SK-N-SH (cell line): ENCODE data around the gene TFF1. TPM values are rescaled to one million over a fixed set of nuclear protein-coding genes. Genes with fewer than 3 reads are reported as not detected.

Experiments used
- CTCF ChIA-PET: fragments of 300-600, 350-600 bp; formaldehyde crosslinking; extraction: SDS; loops from one replicate; lab custom pipeline; 2021; lab: Yijun Ruan, JAX
- POLR2A ChIA-PET: fragments of 350-600 bp; sonication (Branson Sonifier 250); formaldehyde crosslinking; extraction: SDS; loops from one replicate; lab custom pipeline; 2020; ENCODE audit warnings: antibody characterized with exemption, inconsistent platforms; lab: Yijun Ruan, JAX
- DNase-seq: peaks from one replicate; pipeline ENCODE4 v3.0.0; 2012
- H2AFZ ChIP-seq: fragments of 200-600 bp; sonication (generic); 2 replicates; pipeline ENCODE4 v1.8.1; 2016; ENCODE audit warnings: antibody characterized with exemption, mild to moderate bottlenecking, low read depth
- H3F3A ChIP-seq: fragments of 200-600 bp; sonication (generic); replicated peaks from 2 replicates; pipeline ENCODE3; 2016; ENCODE audit warnings: antibody characterized with exemption, mild to moderate bottlenecking; ENCODE audit not compliant: insufficient read depth
- H3K27ac ChIP-seq, 2 experiments: fragments of 200-500 bp in 1 of 2; fragments of 200-600 bp in 1 of 2; sonication (Bioruptor generic) in 1 of 2; sonication (generic), shearing (Covaris generic) in 1 of 2; 2 replicates each; pipeline versions ENCODE4 v1.5.1 to v1.6.1; 2014 to 2016; ENCODE audit warnings: low read depth in 2 of 2, inconsistent platforms in 1 of 2, low read length in 1 of 2, mild to moderate bottlenecking in 1 of 2, mixed read lengths in 1 of 2
- H3K27me3 ChIP-seq: fragments of 200-600 bp; sonication (generic), shearing (Covaris generic); 2 replicates; pipeline ENCODE4 v1.6.1; 2016; ENCODE audit warnings: mixed run types; ENCODE audit not compliant: insufficient read depth
- H3K36me3 ChIP-seq, 2 experiments: fragments of 200-500 bp in 1 of 2; fragments of 200-600 bp in 1 of 2; sonication (Bioruptor generic) in 1 of 2; sonication (generic) in 1 of 2; replicated peaks in 1 of 2; 2 replicates each; pipeline versions ENCODE3 to v1.5.1; 2014 to 2016; ENCODE audit warnings: low read length in 1 of 2, mild to moderate bottlenecking in 1 of 2; ENCODE audit not compliant: insufficient read depth in 2 of 2, control insufficient read depth in 1 of 2
- H3K4me1 ChIP-seq, 2 experiments: fragments of 200-500 bp in 1 of 2; fragments of 200-600 bp in 1 of 2; sonication (Bioruptor generic) in 1 of 2; sonication (generic), shearing (Covaris generic) in 1 of 2; 2 replicates each; pipeline versions ENCODE4 v1.5.1 to v1.6.1; 2014 to 2016; ENCODE audit warnings: low read depth in 1 of 2, low read length in 1 of 2, mixed run types in 1 of 2; ENCODE audit not compliant: insufficient read depth in 2 of 2, control insufficient read depth in 1 of 2
- H3K4me2 ChIP-seq: fragments of 200-600 bp; sonication (generic), shearing (Covaris generic); 2 replicates; pipeline ENCODE4 v1.6.1; 2017; ENCODE audit warnings: mixed run types
- H3K4me3 ChIP-seq, 2 experiments: fragments of 200-500 bp in 1 of 2; fragments of 200-600 bp in 1 of 2; sonication (Bioruptor generic) in 1 of 2; sonication (generic), shearing (Covaris generic) in 1 of 2; 2 replicates each; pipeline versions ENCODE4 v1.5.1 to v1.8.1; 2014 to 2016; ENCODE audit warnings: low read depth in 2 of 2, inconsistent platforms in 1 of 2, low read length in 1 of 2, mild to moderate bottlenecking in 1 of 2, mixed read lengths in 1 of 2, moderate library complexity in 1 of 2
- H3K79me2 ChIP-seq: fragments of 200-600 bp; sonication (generic); 2 replicates; pipeline ENCODE4 v1.8.1; 2017; ENCODE audit warnings: mild to moderate bottlenecking; ENCODE audit not compliant: insufficient read depth
- H3K9ac ChIP-seq: fragments of 200-600 bp; sonication (generic); 2 replicates; pipeline ENCODE4 v1.6.1; 2017; ENCODE audit warnings: mixed run types
- H3K9me2 ChIP-seq: fragments of 200-600 bp; sonication (generic); 2 replicates; pipeline ENCODE4 v1.6.1; 2017; ENCODE audit warnings: mixed run types
- H3K9me3 ChIP-seq: fragments of 200-600 bp; sonication (generic); 2 replicates; pipeline ENCODE4 v1.6.1; 2017; ENCODE audit warnings: mixed run types, mild to moderate bottlenecking, moderate library complexity
- H4K20me1 ChIP-seq: fragments of 200-600 bp; sonication (generic); 2 replicates; pipeline ENCODE4 v1.6.1; 2017; ENCODE audit warnings: mild to moderate bottlenecking, mixed run types; ENCODE audit not compliant: insufficient read depth
- CHD2 ChIP-seq: fragments of 150-350 bp; IDR thresholded peaks from 2 replicates; pipeline ENCODE4 v1.6.1; 2018; ENCODE audit warnings: low read length; ENCODE audit not compliant: partially characterized antibody
- ELF1 ChIP-seq: IDR thresholded peaks from 2 replicates; pipeline ENCODE4 v1.4.0; 2012
- EZH2phosphoT487 ChIP-seq: fragments of 200-600 bp; sonication (generic); IDR thresholded peaks from 2 replicates; pipeline ENCODE4 v1.6.1; 2017; ENCODE audit warnings: low read depth, mixed run types, mild to moderate bottlenecking, antibody characterized with exemption, moderate library complexity, borderline replicate concordance
- FOXJ3 ChIP-seq: sonication (generic); formaldehyde crosslinking; IDR thresholded peaks from 2 replicates; pipeline ENCODE4 v1.5.1; 2020; ENCODE audit warnings: mild to moderate bottlenecking, missing genetic modification reagents
- FOXM1 ChIP-seq: IDR thresholded peaks from 2 replicates; pipeline ENCODE4 v1.4.0; 2012; ENCODE audit warnings: low read depth, mild to moderate bottlenecking
- IRF3 ChIP-seq: fragments of 150-350 bp; IDR thresholded peaks from 2 replicates; pipeline ENCODE4 v1.6.1; 2016; ENCODE audit warnings: mild to moderate bottlenecking, low read depth, low read length
- MEF2A ChIP-seq: IDR thresholded peaks from 2 replicates; pipeline ENCODE4 v1.4.0; 2012; ENCODE audit warnings: low read depth, borderline replicate concordance
- MXI1 ChIP-seq: IDR thresholded peaks from 2 replicates; pipeline ENCODE4 v1.6.1; 2012; ENCODE audit warnings: mild to moderate bottlenecking, low read depth, low read length, improper control_type of control experiment
- PBX3 ChIP-seq: IDR thresholded peaks from 2 replicates; pipeline ENCODE4; 2012
- POLR2AphosphoS5 ChIP-seq: IDR thresholded peaks from 2 replicates; pipeline ENCODE4 v1.6.1; 2012; ENCODE audit warnings: low read depth, low read length
- RAD21 ChIP-seq: IDR thresholded peaks from 2 replicates; pipeline ENCODE4 v1.6.1; 2012; ENCODE audit warnings: mild to moderate bottlenecking, low read length
- RCOR1 ChIP-seq: fragments of 150-350 bp; IDR thresholded peaks from 2 replicates; pipeline ENCODE4 v1.6.1; 2017; ENCODE audit warnings: antibody characterized with exemption, low read length
- REST ChIP-seq: IDR thresholded peaks from 2 replicates; pipeline ENCODE4 v1.6.1; 2012; ENCODE audit warnings: mild to moderate bottlenecking, low read depth, low read length, moderate library complexity
- SIN3A ChIP-seq: IDR thresholded peaks from 2 replicates; pipeline ENCODE4 v1.6.1; 2012; ENCODE audit warnings: low read depth, mild to moderate bottlenecking, low read length, moderate library complexity, borderline replicate concordance
- TCF12 ChIP-seq: IDR thresholded peaks from 2 replicates; pipeline ENCODE4 v1.4.0; 2012
- TEAD4 ChIP-seq: IDR thresholded peaks from 2 replicates; pipeline ENCODE4 v1.4.0; 2012; ENCODE audit warnings: mild to moderate bottlenecking, borderline replicate concordance; ENCODE audit not compliant: insufficient read depth
- USF1 ChIP-seq: IDR thresholded peaks from 2 replicates; pipeline ENCODE4 v1.4.0; 2012; ENCODE audit warnings: low read depth, borderline replicate concordance
- USF2 ChIP-seq: fragments of 150-350 bp; IDR thresholded peaks from 2 replicates; pipeline ENCODE4 v1.6.1; 2017; ENCODE audit warnings: antibody characterized with exemption, low read length, low read depth, borderline replicate concordance
- YY1 ChIP-seq: IDR thresholded peaks from 2 replicates; pipeline ENCODE4 v1.4.0; 2012; ENCODE audit warnings: low read depth, mild to moderate bottlenecking
- WGBS: methylation state at CpG from one replicate; pipeline ENCODE4 v1.1.6; 2017; ENCODE audit warnings: low lambda C conversion rate; 5-methylcytosine and 5-hydroxymethylcytosine counted together
- polyA plus RNA-seq, 3 experiments: library from polyadenylated mRNA; depleted of rRNA; stranded (reverse); fragments of >200 nt; gene quantifications; 2 replicates each; pipeline ENCODE4 v1.2.3, GENCODE V29; 2012

TFF1 gene
- polyA plus RNA-seq, 1 of the 3 experiments (the other 2 are of a cell fraction) = not detected

GRCh38 chr21:42373196-42373907 is 7.0 kb upstream of the TFF1 start:
- TF ChIP-seq RCOR1 = no peak
- TF ChIP-seq MEF2A = no peak
- TF ChIP-seq YY1 = no peak
- TF ChIP-seq USF2 = no peak
- no peak for TF ChIP-seq FOXM1
- TF ChIP-seq PBX3 = no peak
- TF ChIP-seq IRF3 = no peak
- no peak for TF ChIP-seq FOXJ3
- no peak for TF ChIP-seq REST
- no peak for TF ChIP-seq POLR2AphosphoS5
- TF ChIP-seq CHD2 = no peak
- TF ChIP-seq TCF12 = no peak
- no peak for TF ChIP-seq MXI1
- TF ChIP-seq ELF1 = no peak
- TF ChIP-seq TEAD4 = no peak
- TF ChIP-seq USF1 = no peak
- TF ChIP-seq RAD21 = no peak
- TF ChIP-seq EZH2phosphoT487 = no peak
- TF ChIP-seq SIN3A = no peak
- TF ChIP-seq, all 33 proteins: peak for 0
- no peak overlapping the region for H3K27ac ChIP-seq
- no peaks in the 10 kb centered on the region for H3K9me2 ChIP-seq
- POLR2A ChIA-PET = no interaction called here
- H4K20me1 ChIP-seq = no peaks in the 10 kb centered on the region
- no peaks in the 10 kb centered on the region for H3F3A ChIP-seq
- H2AFZ ChIP-seq = no peak overlapping the region
- H3K27me3 ChIP-seq = no peaks in the 10 kb centered on the region
- no peaks in the 10 kb centered on the region for H3K36me3 ChIP-seq
- H3K4me1 ChIP-seq = no peaks in the 10 kb centered on the region
- no peak overlapping the region for H3K4me3 ChIP-seq
- no peak for DNase-seq
- no peak overlapping the region for H3K9ac ChIP-seq
- H3K4me2 ChIP-seq = no peak overlapping the region
- CTCF ChIA-PET = interaction anchor here (1.5 kb wide), 1 partner anchor 64 kb away, joined by 4 read pairs; no protein-coding TSS in a partner anchor
- H3K79me2 ChIP-seq = no peaks in the 10 kb centered on the region
- 54% methylated on average over 15 of the region's 25 CpGs for WGBS
- no peaks in the 10 kb centered on the region for H3K9me3 ChIP-seq
